Stimulated activated CD8-positive, alpha-beta memory T cell treated with anti-CD3 and anti-CD28 coated beads, Interleukin-7, amount 100 ng/mL, for 4 hours (primary cell): ENCODE results near the gene RGS1.
A peak's percentile ranks its signal among the peaks of the same experiment; 100 is the strongest.

Source experiments
- DNase-seq, 2 donors: peaks; one replicate each; pipeline ENCODE4 v3.0.0-alpha.2; 2020; ENCODE audit warnings: low read depth in 2 of 2

Gene RGS1, protein sequence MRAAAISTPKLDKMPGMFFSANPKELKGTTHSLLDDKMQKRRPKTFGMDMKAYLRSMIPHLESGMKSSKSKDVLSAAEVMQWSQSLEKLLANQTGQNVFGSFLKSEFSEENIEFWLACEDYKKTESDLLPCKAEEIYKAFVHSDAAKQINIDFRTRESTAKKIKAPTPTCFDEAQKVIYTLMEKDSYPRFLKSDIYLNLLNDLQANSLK

DNA sequence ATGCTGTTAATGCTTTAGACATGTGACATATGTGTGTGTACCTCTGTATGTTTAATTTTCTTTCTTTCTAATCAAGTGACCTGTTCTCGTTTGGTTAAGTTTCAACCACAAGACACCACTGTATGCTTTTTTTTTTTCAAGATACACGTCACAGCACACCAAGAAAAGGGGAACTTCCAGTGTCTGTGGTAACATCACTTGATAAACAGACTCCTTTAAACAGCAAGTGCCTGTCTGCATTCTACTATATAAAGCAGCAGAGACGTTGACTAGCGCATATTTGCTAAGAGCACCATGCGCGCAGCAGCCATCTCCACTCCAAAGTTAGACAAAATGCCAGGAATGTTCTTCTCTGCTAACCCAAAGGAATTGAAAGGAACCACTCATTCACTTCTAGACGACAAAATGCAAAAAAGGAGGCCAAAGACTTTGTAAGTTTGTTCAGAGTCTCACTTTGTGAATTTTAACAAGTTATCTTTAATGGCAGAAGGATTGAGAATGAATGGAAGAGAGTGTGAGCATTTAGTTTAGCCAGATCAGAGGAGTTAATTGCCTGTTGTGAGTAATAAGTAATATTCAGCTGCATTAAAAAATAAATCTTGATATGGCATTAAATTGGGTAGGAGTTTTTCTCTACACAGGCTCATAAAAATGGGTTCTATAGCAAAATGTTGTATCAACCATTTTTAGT is at the start of gene RGS1:
RGS1 (plus strand) TSS at position 275 of the 691 bp plus-strand sequence; CDS start at position 295, 20 bp downstream.
- DNase-seq = peak; percentile 19 to 39

DNA sequence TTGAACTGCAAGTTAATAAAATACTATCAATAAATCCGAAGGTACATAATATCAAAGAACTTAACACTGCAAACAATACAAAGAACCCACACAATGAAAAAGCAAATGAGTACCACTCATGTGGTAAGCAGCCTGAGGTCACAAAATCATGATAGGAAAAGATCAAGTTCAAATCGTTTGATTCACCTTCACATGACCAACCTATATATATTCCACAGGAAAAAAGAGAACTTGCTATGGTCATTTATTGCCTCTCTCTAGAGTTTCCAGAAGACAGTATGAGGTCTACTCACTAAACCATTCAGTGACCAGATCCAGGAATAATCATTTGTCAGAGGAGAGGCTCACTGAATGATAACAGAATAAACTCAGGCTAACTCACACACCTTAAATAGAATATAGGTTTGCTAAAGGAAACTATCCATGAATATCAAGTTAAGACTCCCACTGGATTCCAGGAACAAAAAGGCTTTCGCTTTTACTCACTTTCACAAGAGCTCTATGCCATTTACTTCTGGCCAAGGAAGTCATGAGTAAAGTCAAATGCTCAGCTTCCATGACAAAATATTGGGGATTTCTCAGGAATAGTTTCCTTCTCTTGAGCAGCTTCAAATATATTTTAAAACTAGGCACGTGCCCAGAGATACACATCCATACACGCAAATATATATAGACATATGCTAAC is 48.3 kb upstream of the RGS1 start:
- DNase-seq = no peak

DNA sequence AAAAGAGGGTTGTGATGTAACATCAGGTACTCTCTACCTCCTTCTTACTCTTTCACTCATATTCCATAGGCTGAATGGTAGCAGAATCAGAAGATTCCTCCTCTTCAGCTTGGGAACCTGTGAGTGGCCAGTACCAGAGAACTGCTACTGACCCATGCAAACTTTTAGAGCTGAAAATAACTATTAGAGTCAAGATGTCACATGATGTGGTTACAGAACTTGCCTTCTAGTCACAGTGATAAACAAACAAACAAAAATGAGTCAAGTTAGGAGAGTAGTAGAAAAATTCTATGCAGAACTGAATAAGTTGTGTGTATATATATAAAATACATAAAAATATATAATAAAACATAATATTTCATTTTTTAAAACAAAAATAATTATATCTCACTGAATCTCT is 47.6 kb upstream of the RGS1 start:
- DNase-seq = no peak

DNA sequence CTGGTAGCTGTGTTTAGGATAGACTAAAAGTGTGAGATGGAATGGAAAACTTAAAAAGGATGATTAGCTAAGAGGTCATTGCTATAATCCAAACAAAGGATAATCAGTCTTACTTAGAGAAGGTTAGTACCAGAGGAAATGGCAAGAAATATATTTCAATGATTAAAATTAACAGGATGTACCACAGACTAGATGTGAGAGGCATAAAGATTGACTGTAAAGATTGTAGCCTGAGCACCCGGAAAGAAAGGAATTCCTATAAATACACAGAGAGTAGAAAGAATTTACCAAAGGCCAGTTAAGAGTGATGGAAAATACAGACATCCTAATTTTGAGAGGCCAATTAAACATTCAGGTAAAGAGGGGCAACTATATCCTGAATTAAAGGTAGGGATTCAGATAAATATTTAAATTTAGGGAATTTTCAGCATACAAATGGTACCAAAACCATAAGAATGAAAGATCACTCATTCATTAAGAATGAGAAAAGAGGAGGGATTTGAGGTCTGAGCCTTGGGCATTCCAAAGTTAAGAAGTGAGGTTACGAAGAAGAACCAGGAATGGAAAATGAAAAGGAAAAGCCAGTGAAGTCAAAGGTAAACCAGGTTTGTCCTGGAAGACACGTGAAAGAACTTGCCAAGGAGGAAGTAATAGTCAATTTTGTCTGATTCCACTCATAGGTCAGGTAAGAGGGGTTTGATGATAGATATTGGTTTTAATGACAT is 46.4 kb upstream of the RGS1 start:
- no peak for DNase-seq

DNA sequence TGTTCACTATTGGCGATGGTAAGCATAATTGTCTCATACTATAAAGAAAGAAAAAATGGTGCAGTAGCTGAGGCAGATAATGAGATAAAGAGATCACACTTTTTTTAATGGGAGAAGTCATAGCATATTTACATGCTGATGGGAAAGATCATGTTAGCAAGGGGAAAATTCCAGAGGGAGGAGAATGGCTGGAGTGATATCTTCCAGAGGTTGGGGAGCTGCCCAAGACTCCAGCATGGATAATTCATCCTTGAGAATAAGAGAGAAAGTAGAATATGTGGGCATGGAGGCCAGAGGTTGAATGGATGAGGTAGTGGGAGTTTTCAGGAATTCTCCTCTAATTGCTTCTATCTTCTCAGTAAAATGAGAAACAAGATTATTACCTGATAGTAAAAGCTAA is 45.8 kb upstream of the RGS1 start:
- no peak for DNase-seq

DNA sequence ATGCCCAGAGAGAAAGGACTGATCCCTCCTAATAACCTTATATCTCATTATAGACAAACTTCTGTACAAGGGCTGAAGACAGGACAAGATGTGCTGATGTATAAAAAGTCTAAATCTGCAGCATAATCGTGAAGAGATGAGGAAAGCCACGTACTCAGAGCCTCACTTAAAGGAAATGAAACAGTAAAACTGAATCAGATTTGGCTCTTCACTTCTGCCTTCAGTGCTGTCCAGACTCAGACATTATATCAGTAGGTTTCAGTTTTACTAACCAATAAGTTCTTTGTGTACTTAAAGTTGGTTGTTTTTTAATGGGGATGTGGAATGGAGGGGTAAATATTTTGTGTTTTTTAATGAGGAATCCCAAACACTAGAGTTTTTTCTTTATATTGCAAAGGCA is 45.3 kb upstream of the RGS1 start:
- DNase-seq = no peak

DNA sequence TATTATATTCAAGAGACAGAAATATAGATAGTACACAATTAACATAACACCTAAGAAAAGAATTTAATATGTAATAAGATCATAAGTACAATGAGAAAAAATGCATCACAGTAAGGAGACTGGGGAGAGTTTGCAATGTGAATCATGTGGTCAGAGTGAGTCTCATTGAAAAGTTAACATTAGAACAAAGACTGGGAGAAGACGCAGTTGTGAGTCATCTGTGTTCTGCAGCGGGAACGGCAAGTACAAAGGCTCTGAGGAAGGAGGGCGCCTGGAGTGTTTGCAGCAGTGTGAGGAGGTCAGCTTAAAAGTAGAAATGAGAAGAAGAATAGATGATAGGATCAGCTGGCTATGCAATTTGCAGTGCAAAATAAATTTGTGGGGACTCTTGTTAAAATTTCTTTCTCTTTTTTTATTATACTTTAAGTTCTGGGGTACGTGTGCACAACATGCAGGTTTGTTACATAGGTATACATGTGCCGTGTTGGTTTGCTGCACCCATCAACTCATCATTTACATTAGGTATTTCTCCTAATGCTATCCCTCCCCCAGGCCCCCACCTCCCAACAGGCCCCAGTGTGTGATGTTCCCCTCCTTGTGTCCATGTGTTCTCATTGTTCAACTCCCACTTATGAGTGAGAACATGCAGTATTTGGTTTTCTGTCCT is 44.4 kb upstream of the RGS1 start:
- peak; percentile 24 to 29 for DNase-seq

DNA sequence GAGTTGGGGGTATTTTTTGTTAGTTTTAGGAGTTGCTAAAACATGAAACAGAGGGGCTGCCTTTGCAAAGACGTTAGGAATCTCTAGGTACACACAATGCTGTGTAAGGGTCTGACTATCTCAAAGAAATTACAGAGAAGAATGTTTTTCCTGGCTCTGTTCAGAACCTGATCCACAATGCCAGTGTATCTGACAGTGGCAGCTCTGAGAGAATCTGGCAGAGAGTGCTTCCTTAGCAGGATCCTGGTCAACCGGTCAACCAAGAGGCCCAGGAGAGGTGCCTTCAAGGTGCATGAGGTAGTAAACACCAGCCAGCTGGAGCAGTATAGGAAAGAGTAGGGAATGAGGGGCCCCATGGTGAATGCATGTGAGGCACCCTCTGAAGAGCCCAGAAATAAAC is 40.9 kb upstream of the RGS1 start:
- no peak for DNase-seq

DNA sequence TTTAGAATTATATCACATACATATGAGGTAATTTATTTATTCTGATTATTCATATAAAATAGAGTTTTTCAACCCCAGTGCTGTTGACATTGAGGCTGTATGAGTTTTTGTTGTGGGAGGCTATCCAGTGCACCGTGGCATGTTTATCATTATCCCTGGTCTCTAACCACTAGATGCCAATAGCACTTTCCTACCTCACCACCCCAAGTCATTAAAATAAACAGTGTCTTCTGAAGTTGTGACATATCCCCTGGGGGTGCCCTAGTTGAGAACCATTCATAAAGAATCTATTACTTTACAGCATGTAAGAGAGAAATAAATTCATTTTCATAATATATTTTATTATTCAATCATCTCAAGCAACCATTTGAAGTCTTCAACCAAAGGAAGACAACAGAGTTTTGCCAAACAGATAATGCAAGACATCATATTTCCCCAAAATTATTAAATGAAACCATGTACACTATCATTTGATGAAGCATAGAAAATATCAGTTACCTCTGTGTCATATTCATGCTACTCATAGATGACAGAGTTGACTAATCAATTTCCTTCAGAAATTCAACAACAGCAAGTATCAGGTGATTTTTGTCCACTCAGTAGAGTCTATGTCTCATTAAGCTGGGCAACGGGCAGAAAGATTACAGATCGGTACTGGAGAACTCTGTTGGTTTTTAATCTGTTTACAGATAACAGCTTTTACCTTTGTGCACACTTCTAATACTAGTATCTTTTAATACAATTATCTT is 39.5 kb upstream of the RGS1 start:
- no peak for DNase-seq

DNA sequence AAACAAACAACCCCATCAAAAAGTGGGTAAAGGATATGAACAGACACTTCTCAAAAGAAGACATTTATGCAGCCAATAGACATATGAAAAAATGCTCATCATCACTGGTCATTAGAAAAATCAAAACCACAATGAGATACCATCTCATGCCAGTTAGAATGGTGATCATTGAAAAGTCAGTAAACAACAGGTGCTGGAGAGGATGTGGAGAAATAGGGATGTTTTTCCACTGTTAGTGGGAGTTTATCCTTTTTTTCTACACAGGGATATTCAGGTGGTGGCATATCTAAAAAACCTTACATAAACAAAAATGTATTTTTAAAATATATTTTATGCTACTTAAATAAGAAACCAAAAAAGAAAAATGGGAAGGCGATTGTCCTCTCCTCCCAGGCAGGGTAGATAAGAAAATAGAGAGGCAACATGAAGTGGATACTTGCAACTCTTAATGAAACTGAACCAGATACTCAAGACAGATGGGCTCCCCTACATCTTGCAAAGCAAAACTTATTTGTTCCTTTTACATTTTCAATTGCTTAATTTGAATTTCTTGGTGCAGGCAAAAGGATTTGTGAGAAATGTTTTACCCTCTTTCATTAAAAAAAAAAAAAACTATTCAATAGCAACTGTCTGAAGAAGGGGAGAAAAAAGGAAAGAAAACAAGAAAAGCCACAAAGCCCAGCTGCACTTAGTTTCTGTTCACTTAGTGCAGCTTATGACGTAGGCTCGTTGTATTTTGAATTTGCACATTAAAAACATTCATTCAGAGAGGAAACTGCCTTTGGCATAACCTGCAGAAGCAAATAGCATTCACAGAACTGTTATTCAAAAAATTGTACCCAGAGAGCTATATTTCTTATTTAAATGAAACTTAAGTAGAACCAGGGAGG is 36.9 kb upstream of the RGS1 start:
- DNase-seq = no peak

DNA sequence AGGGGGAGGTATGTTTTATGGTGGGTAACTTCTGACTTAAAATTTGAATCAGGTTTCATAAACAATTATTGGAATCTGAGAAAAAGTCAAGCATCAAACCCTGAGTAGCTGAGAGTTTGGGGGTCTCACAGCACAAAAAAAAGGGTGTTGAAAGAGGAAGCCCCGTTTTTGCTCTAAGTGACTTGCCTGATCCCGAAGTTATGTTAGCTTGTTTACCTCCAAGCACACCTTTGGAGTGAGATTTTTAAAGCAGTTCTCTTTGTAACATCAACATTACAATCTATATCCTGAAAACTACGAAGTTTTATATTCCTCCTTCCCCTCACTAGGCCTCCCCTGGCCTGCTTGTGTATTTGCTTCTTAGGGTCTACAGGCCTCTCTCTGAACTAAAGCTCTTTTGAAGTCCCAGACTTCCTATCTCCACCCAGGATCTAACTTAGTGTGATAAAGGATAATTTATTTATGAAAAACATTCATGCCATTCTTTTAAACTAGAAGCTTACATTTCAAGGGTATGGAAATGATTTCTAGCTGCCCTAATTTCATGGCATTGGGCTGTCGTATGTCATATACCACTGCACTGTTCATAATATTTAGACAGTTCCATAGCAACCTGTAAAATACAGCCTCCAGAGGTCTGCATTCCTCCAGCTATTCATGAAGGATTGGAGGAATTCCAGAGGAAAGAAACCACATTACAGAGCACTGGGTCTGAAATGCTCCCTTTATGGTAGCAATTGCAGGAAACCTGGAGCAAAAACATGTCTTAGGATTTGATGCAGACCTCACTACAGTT is 36.1 kb upstream of the RGS1 start:
- no peak for DNase-seq

DNA sequence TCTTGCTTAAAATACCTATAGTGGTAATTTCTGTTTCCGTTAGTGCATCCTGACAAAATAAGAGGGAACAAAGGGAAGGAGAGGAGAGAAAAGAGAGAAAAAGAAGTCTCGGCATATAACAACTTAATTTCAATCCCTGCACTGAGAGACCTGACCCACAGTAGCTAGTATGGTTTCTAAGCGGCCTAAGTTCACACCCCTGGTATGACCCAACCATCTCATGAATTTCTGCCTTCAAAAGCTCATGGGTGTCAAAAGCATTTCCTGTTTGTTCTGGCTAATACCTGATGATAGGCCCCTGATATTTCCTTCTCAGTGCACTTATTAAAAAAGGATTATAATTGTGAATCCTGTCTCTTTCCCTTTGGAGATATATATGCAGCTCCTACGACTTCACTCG is 32.1 kb upstream of the RGS1 start:
- DNase-seq = no peak

DNA sequence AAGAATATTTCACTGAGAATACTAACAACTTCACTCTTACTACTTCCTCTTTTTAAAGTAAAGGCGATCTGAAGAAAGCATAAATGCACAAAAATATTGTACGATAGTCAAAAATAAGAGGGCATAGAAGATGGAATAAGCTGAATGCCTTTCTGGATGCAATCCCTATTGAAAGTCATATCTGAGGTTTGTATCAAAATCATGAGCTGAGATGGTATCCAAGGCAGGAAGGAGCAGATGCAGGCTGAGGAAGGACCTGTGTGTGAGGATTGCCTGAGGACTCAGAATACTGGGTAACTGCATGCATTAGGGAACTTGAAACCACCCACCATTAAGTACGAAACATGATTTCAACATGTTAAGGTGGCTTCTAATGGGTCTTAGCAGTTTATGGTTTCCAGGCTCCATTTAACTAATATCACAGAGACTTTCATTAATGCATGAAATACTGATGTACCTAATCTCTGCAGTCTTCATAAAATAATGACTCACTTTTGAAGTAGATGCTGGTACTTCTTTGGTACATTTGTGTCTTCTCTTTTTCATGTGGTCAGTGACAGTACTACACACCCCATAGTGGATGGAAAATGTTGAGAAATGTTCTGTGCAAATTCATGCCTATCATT is 29.6 kb upstream of the RGS1 start:
- DNase-seq = no peak

DNA sequence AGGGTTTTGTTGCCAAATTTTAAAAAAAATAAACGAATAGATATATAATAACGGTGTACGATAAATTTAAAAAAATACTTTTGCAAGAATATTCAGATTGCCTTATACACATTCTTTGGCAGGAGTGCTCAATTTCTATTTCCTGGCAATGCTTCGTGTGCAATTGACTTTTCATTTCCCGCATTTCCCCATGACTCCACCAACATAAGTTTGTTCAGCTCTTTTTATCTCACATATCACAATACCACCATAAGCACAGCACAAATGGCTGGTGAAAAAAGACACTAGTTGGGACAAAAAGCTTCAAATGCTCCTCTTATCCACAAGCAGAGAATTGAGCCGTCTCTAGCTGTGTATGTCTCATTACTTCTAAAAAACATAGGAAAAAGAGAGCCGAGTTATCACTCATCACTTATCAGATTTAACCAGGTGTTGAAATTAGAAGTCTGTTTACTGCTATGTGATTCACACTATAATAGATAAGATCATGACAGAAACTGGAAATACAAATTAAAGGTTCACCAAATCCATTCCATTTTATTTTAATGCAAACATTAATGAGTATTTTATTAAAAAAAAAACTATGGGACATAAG is 28.9 kb upstream of the RGS1 start:
- no peak for DNase-seq

DNA sequence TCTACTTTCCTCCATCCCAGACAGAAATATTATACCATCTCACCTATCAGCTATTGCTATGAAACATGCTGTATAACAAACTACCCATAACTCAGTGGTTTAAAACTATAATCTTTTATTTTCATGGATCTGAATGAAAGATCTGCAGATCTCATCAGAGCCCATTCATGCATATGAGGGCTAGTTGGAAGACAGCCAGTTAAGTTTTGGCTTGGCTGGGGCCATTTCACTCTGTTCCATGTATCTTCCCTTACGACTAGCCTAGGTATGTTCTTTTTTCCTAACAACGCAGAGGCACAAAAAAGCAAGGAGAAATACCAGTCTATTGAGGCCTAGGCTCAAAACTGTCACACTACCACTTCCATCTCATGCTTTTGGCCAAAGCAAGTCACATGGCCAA is 28.1 kb upstream of the RGS1 start:
- no peak for DNase-seq

DNA sequence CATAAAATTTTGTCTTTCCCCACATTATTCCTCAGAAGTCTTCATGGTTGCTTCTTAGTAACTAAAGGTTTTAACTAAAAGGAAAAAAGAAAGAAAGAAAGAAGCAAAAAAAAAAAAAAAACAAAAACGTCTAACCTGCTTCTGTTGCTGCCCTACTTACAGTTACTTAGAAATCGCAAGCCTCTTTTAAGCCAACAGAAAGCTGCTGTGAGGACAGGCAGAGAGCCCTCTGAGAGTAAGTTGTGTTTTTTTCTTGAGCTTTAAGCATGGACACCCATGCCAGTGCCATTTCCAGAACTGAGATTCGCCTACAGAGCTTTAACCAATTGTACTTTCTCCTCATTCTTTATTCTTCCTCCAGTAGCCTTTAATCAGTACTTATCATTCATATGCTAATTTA is 25.6 kb upstream of the RGS1 start:
- DNase-seq = no peak

DNA sequence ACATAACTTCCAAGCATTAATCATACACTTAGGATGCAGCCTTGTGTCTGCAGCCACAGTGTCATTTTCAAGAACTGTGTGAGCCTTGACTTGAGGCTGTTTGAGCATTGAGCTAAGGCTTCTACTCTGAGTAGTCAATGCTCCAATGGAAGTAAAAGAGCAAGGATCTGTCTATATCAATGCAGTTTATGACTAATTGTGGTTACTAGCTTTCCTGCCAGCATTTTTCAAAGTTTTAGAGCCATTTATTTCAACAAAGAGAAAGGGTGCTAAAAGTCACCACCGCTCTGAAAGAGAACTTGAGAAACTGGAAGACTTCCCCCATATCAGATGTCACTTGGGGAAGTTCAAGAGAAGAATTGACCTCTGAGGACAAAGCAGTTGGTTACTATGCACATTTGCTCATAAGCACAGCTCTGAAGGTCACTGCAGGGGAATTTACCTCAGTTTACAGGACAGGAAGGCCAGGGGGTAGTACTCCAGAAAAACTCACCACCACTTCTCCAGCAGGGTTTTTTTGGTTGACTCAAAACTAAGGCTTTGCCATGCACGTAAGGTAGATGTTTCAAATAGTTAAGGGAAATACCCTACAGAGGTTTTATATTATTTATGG is 24.5 kb upstream of the RGS1 start:
- no peak for DNase-seq

DNA sequence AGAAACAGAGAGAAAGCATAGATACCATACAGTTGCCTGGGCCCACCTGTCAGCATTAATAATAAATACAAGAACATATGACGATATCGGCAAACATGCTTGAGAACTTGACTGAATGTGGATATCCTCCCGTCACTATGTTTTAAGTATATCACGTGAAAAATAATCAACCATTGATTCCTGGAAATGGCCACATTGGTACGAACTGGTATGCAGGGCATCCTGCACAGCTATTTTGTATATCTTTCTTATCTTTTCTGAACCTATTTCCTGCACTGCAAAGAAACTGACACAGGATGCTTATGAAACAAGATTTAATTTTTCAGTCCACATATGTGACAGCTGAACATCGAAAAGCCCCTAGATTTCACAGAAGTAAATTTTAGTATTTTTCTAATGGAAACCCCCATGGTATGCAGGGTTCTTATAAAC is 22.8 kb upstream of the RGS1 start:
- no peak for DNase-seq
